ENCODE data around the gene SF3B6. TPM values are rescaled to one million over a fixed set of nuclear protein-coding genes. Genes with fewer than 3 reads are reported as not detected.

The SF3B6 gene
- total RNA-seq, 1 donor: 146 TPM

DNA sequence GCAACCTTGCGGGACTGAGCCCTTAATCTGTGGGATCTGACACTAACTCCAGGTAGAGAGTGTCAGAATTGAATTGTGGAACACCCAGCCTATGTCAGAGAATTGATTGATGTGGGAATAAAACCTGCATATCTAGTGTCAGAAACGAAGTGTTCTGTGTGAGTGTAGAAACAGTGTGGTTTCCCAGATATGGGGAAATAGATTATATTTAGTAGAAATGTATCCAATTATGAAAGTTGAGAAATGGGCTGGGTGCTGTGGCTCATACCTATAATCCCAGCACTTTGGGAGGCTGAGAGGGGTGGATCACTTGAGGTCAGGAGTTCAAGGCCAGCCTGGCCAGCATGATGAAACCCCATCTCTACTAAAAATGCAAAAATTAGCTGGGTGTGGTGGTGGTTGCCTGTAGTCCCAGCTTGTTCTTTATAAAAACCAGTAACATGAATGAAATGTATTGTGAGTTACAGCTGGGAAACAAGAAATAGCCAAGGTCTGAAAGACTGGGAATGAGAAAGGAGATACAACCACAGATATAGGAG, 12.8 kb upstream of the SF3B6 start:
- TF ChIP-seq, protein P1, sequence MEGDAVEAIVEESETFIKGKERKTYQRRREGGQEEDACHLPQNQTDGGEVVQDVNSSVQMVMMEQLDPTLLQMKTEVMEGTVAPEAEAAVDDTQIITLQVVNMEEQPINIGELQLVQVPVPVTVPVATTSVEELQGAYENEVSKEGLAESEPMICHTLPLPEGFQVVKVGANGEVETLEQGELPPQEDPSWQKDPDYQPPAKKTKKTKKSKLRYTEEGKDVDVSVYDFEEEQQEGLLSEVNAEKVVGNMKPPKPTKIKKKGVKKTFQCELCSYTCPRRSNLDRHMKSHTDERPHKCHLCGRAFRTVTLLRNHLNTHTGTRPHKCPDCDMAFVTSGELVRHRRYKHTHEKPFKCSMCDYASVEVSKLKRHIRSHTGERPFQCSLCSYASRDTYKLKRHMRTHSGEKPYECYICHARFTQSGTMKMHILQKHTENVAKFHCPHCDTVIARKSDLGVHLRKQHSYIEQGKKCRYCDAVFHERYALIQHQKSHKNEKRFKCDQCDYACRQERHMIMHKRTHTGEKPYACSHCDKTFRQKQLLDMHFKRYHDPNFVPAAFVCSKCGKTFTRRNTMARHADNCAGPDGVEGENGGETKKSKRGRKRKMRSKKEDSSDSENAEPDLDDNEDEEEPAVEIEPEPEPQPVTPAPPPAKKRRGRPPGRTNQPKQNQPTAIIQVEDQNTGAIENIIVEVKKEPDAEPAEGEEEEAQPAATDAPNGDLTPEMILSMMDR (IDR thresholded peaks at IDR 0.05; ENCODE audit: insufficient read depth, low read depth, low read length): no peak

DNA sequence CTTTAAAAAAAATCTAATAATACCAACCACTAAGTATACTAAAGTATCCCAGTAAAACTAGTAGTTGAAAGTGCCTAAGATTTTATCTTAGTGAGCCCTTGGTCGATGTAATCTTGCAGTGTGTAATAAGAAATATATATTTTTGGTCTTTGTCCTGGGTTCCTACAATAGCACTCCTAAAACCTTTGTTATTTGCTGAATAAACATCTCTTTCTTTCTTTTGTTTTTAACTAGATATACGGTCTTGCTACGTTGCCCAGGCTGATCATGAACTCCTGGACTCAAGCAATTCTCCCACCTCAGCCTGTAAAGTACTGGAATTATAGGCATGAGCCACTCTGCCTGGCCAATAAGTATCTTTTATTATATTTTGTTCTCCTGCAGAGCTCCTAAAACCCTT, 10.9 kb upstream of the SF3B6 start:
- H3K4me3 ChIP-seq (ENCODE audit: low read depth, low read length): no peak overlapping the region
- DNase-seq (ENCODE audit: low read depth): no peak
- TF ChIP-seq, protein P1 (IDR thresholded peaks at IDR 0.05; ENCODE audit: insufficient read depth, low read depth, low read length): no peak

More for the DNA sequence above, 12.8 kb upstream of the SF3B6 start:
- H3K4me3 ChIP-seq (ENCODE audit: low read depth, low read length): no peak overlapping the region
- DNase-seq (ENCODE audit: low read depth): no peak

DNA sequence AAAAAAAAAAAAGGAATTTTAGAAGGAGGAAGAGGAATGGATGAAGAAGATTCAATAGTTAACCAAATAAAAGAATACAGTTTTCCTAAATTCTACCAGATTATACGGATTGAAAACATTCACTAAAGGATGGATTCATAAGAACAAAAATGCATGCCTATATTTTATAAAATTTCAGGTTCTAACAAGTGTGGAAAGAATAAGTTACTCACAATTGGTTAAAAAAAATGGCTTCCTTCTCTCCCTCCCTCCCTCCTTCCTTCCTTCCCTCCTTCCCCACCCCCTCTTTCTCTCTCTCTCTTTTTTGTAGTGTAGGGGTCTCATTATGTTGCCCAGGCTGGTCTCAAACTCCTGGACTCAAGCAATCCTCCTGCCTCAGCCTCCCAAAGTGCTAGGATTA, 10.1 kb upstream of the SF3B6 start:
- no peak overlapping the region for H3K4me3 ChIP-seq (ENCODE audit: low read depth, low read length)
- no peak for DNase-seq (ENCODE audit: low read depth)
- TF ChIP-seq, protein P1 (IDR thresholded peaks at IDR 0.05; ENCODE audit: insufficient read depth, low read depth, low read length): no peak

DNA sequence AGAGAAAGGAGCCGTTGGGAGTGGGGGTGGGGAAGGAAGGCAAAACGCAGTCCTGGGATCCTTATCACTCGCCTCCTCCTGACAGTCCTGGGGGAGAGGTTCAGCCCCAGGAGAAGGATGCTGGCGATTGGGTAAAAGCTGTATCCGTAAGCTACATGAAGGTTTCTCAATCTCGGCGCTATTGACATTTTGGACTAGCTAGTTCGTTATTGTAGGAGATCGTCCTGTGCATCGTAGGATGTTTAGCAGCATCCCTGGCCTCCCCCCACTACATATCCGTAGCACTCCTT, 9.0 kb upstream of the SF3B6 start:
- H3K4me3 ChIP-seq (ENCODE audit: low read depth, low read length): peak overlapping the region; percentile 71
- DNase-seq (ENCODE audit: low read depth): no peak
- TF ChIP-seq, protein P1 (IDR thresholded peaks at IDR 0.05; ENCODE audit: insufficient read depth, low read depth, low read length): no peak

DNA sequence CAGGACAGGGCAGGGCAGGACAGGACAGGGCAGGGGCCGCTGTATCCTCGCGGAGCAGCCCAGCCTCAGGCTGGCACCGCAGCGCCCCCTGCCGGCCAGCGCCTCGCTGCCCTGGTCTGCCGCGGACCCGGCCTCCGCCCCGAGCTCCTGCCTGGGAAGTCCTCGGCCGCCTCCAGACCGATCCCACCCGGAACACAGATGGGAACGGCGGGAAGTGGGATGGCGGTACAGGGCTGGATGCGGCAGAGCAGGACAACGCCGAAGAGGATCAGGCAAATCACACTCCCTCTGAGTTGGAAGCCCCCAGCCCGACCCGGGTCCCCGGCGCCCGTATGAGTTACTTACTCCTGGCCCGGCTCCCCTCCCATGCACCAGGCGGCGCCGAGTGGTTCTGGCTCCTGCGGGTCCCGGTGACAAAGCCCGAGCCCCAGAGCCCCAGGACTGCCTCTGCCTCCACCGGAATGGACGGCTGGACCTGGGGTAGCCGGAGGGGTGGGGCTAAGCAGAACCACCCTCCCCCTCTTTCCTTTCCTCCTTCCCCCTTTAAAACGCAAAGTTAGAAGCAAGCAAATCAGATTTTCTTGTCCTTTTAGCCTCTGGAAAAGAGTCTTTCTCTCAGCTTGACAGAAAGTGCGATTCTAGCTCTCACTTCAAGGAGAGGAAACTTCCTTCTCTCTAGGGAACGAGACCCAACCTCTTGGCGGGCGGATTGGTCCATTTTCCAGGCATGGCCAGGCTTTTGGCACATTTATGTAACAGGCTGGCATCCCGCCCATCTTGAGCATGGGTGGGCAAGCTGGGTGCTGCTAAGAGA, 8.5 kb upstream of the SF3B6 start, which contains the start of gene TP53I3:
Gene TP53I3, minus strand, starts transcription at position 449 of the 814 bp plus-strand sequence. CDS start 508 bp downstream, outside the sequence.
- TF ChIP-seq, protein P1 (IDR thresholded peaks at IDR 0.05; ENCODE audit: insufficient read depth, low read depth, low read length): peak; percentile 89
- DNase-seq (ENCODE audit: low read depth): peak; percentile 89
- H3K4me3 ChIP-seq (ENCODE audit: low read depth, low read length): peak within 1 kb of the TSS; percentile 71

DNA sequence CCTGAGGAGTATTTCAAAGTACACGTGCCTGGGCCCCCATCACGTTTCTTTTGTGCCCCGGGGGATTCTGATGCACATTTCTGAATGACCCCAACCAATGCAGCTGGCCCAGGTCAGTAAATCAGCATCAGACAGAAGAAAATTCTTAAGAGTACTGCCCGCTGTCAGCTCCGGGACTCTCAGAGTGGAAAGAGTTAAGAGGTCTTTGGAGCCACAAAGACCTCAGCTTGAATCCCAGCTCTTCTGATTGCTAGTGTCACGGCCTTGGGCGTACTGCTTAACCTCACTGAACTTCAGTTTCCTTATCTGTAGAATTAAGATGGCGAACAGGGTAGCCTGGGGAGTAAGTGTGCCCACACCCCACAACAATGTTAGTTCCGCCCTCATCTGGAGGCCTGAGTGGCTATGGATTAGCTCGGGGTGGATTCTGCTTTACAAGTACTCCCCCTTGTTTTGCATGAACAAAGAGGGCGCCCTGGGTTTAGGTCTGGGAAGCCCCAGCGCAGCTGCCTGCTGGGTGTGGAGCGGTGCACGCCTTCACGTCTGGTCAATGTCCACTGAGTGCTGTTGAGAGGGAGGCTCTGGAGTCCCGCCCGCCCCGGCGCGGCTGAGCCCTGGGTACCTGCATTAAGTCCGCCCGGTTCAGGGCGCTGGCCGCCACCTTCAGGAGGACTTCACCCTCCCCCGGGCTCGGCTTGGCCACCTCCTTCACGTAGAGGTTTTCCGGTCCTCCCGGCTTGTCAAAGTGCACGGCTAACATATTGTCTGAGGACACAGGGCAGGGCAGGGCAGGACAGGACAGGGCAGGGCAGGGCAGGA, 7.7 kb upstream of the SF3B6 start:
- TF ChIP-seq, protein P1 (IDR thresholded peaks at IDR 0.05; ENCODE audit: insufficient read depth, low read depth, low read length): no peak
- DNase-seq (ENCODE audit: low read depth): peak; percentile 90
- H3K4me3 ChIP-seq (ENCODE audit: low read depth, low read length): peak overlapping the region; percentile 71
